ENCODE measurements around the gene PRR7.
A peak's percentile ranks its signal among the peaks of the same experiment; 100 is the strongest.

Gene PRR7

GRCh38 chr5:177499842-177500241 is 53.2 kb downstream of the PRR7 start:
- Histone ChIP-seq H3K4me3 (ENCODE audit: low read depth, low read length) (no peak overlapping the region), H3K27ac (no peak overlapping the region), H3K36me3 (replicated peaks) (peaks cover 7% of the 10 kb centered on the region), H3K27me3 (replicated peaks) (no peaks in the 10 kb centered on the region)
- no peak for TF ChIP-seq CTCF (IDR thresholded peaks at IDR 0.05; ENCODE audit: low read depth, low read length, missing control alignments)
- no peak for DNase-seq
- in situ Hi-C loops (cut with HindIII; ENCODE audit: low pct_ligation_motif_present, low sequenced_read_pairs): no loop called here

GRCh38 chr5:177500685-177501522 is 54.3 kb downstream of the PRR7 start:
- Histone ChIP-seq H3K27ac (peak overlapping the region; percentile 9), H3K4me3 (ENCODE audit: low read depth, low read length) (no peak overlapping the region), H3K27me3 (replicated peaks) (no peaks in the 10 kb centered on the region), H3K36me3 (replicated peaks) (peaks cover 1% of the 10 kb centered on the region)
- in situ Hi-C loops (cut with HindIII; ENCODE audit: low pct_ligation_motif_present, low sequenced_read_pairs): no loop called here
- peak; percentile 98 for TF ChIP-seq CTCF (IDR thresholded peaks at IDR 0.05; ENCODE audit: low read depth, low read length, missing control alignments)
- DNase-seq: peak; percentile 86

GRCh38 chr5:177501874-177502678 is 55.5 kb downstream of the PRR7 start:
- DNase-seq: no peak
- no peaks in the 10 kb centered on the region for H3K27me3 ChIP-seq (replicated peaks)
- no peak overlapping the region for H3K4me3 ChIP-seq (ENCODE audit: low read depth, low read length)
- H3K36me3 ChIP-seq (replicated peaks): no peaks in the 10 kb centered on the region
- no peak for TF ChIP-seq CTCF (IDR thresholded peaks at IDR 0.05; ENCODE audit: low read depth, low read length, missing control alignments)
- H3K27ac ChIP-seq: no peak overlapping the region
- in situ Hi-C loops (cut with HindIII; ENCODE audit: low pct_ligation_motif_present, low sequenced_read_pairs): no loop called here

GRCh38 chr5:177502886-177503285 is 56.3 kb downstream of the PRR7 start:
- no peak for TF ChIP-seq CTCF (IDR thresholded peaks at IDR 0.05; ENCODE audit: low read depth, low read length, missing control alignments)
- H3K27me3 ChIP-seq (replicated peaks): no peaks in the 10 kb centered on the region
- in situ Hi-C loops (cut with HindIII; ENCODE audit: low pct_ligation_motif_present, low sequenced_read_pairs): no loop called here
- no peak for DNase-seq
- H3K4me3 ChIP-seq (ENCODE audit: low read depth, low read length): no peak overlapping the region
- no peak overlapping the region for H3K27ac ChIP-seq
- no peaks in the 10 kb centered on the region for H3K36me3 ChIP-seq (replicated peaks)

GRCh38 chr5:177503351-177504085 is 56.9 kb downstream of the PRR7 start:
- no peaks in the 10 kb centered on the region for H3K36me3 ChIP-seq (replicated peaks)
- H3K27me3 ChIP-seq (replicated peaks): no peaks in the 10 kb centered on the region
- H3K27ac ChIP-seq: no peak overlapping the region
- no peak for TF ChIP-seq CTCF (IDR thresholded peaks at IDR 0.05; ENCODE audit: low read depth, low read length, missing control alignments)
- in situ Hi-C loops (cut with HindIII; ENCODE audit: low pct_ligation_motif_present, low sequenced_read_pairs): no loop called here
- no peak overlapping the region for H3K4me3 ChIP-seq (ENCODE audit: low read depth, low read length)
- DNase-seq: no peak

Data from brain microvascular endothelial cell (primary cell).